HG03135 (cell line): ENCODE data around the gene COL4A4.

Experiments
- ATAC-seq: cut with Tn5 transposase; IDR thresholded peaks from one replicate; pipeline ENCODE4 v1.9.1; 2021; ENCODE audit warnings: mild to moderate bottlenecking, moderate library complexity; ENCODE audit not compliant: unreplicated experiment

The COL4A4 gene

GRCh38 chr2:227033471-227034148 lies 130.4 kb downstream of the COL4A4 start:
- peak; percentile 75 for ATAC-seq

GRCh38 chr2:227031379-227031778 lies 132.6 kb downstream of the COL4A4 start:
- no peak for ATAC-seq

- no peak for ATAC-seq
These were observed 133.2 kb downstream of the COL4A4 start for GRCh38 chr2:227030789-227031188.

- ATAC-seq: no peak
These were observed 134.4 kb downstream of the COL4A4 start for GRCh38 chr2:227029426-227030105.

- no peak for ATAC-seq
These were observed 138.5 kb downstream of the COL4A4 start for GRCh38 chr2:227025510-227025909.

- ATAC-seq: no peak
These were observed 141.4 kb downstream of the COL4A4 start for GRCh38 chr2:227022608-227023007.

- no peak for ATAC-seq
These were observed 143.6 kb downstream of the COL4A4 start for GRCh38 chr2:227020416-227020815.

- no peak for ATAC-seq
These were observed 147.1 kb downstream of the COL4A4 start for GRCh38 chr2:227016894-227017293.

GRCh38 chr2:227013881-227014280 lies 150.1 kb downstream of the COL4A4 start:
- no peak for ATAC-seq

GRCh38 chr2:227013330-227013729 lies 150.7 kb downstream of the COL4A4 start:
- no peak for ATAC-seq

- no peak for ATAC-seq
These were observed 153.6 kb downstream of the COL4A4 start for GRCh38 chr2:227010433-227010832.

GRCh38 chr2:227007940-227008339 lies 156.1 kb downstream of the COL4A4 start:
- no peak for ATAC-seq

GRCh38 chr2:227007148-227007547 lies 156.9 kb downstream of the COL4A4 start:
- no peak for ATAC-seq

GRCh38 chr2:227006189-227006897 lies 157.7 kb downstream of the COL4A4 start:
- no peak for ATAC-seq

- ATAC-seq: no peak
These were observed 159.5 kb downstream of the COL4A4 start for GRCh38 chr2:227004482-227004881.

- ATAC-seq: no peak
These were observed 163.9 kb downstream of the COL4A4 start for GRCh38 chr2:227000123-227000522.

- ATAC-seq: no peak
These were observed 164.3 kb downstream of the COL4A4 start for GRCh38 chr2:226999661-227000060.

GRCh38 chr2:226995625-226996041 lies 168.4 kb downstream of the COL4A4 start:
- no peak for ATAC-seq

GRCh38 chr2:226994775-226995174 lies 169.2 kb downstream of the COL4A4 start:
- no peak for ATAC-seq

GRCh38 chr2:226993171-226993570 lies 170.8 kb downstream of the COL4A4 start:
- no peak for ATAC-seq

GRCh38 chr2:226991663-226992062 lies 172.3 kb downstream of the COL4A4 start:
- no peak for ATAC-seq

GRCh38 chr2:226985583-226985946 lies 178.4 kb downstream of the COL4A4 start:
- no peak for ATAC-seq
